Measurements from ENCODE around the gene CCDC88C.

GRCh38 chr14:91419451-91419850, 1.8 kb upstream of the CCDC88C start:
- TF ChIP-seq, protein P1, sequence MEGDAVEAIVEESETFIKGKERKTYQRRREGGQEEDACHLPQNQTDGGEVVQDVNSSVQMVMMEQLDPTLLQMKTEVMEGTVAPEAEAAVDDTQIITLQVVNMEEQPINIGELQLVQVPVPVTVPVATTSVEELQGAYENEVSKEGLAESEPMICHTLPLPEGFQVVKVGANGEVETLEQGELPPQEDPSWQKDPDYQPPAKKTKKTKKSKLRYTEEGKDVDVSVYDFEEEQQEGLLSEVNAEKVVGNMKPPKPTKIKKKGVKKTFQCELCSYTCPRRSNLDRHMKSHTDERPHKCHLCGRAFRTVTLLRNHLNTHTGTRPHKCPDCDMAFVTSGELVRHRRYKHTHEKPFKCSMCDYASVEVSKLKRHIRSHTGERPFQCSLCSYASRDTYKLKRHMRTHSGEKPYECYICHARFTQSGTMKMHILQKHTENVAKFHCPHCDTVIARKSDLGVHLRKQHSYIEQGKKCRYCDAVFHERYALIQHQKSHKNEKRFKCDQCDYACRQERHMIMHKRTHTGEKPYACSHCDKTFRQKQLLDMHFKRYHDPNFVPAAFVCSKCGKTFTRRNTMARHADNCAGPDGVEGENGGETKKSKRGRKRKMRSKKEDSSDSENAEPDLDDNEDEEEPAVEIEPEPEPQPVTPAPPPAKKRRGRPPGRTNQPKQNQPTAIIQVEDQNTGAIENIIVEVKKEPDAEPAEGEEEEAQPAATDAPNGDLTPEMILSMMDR (IDR thresholded peaks at IDR 0.05) = no peak
- no peak for TF ChIP-seq POLR2A (IDR thresholded peaks at IDR 0.05)
